GM12872 (cell line): ENCODE results near the gene RARG.

Source experiments
- CTCF ChIP-seq: IDR thresholded peaks from 3 replicates; pipeline ENCODE4 v1.5.1; 2011; ENCODE audit warnings: low read depth, mild to moderate bottlenecking, low read length, moderate library complexity; ENCODE audit not compliant: insufficient read depth

RARG gene

GRCh38 chr12:53191096-53191884 is 40.7 kb downstream of the RARG start:
- TF ChIP-seq CTCF = no peak

GRCh38 chr12:53190108-53190729 is 41.8 kb downstream of the RARG start:
- peak; percentile 86 for TF ChIP-seq CTCF

GRCh38 chr12:53187145-53187899 is 44.7 kb downstream of the RARG start:
- TF ChIP-seq CTCF = no peak

- no peak for TF ChIP-seq CTCF
Measured at GRCh38 chr12:53186745-53187144, 45.3 kb downstream of the RARG start.

- peak; percentile 15; the same call in 1 of the 3 replicates for TF ChIP-seq CTCF
Measured at GRCh38 chr12:53185582-53186153, 46.3 kb downstream of the RARG start.

- TF ChIP-seq CTCF = no peak
Measured at GRCh38 chr12:53184828-53185227, 47.2 kb downstream of the RARG start.

GRCh38 chr12:53182903-53183302 is 49.1 kb downstream of the RARG start:
- TF ChIP-seq CTCF = no peak
